NB4 (cell line): ENCODE measurements around the gene CPNE6.

Experiments used
- MYC ChIP-seq: IDR thresholded peaks from 2 replicates; pipeline ENCODE4 v1.6.1; 2011; ENCODE audit warnings: low read depth, low read length
- POLR2A ChIP-seq: IDR thresholded peaks from 2 replicates; pipeline ENCODE4 v1.6.1; 2011; ENCODE audit warnings: mild to moderate bottlenecking; ENCODE audit not compliant: insufficient read length; ENCODE audit errors: extremely low read depth
- TF ChIP-seq, protein P1 (sequence below): IDR thresholded peaks from 2 replicates; pipeline ENCODE4 v1.6.1; 2011; ENCODE audit warnings: low read depth, low read length
- TF ChIP-seq, protein P2 (sequence below): IDR thresholded peaks from one replicate; pipeline ENCODE4 v1.5.1; 2012; ENCODE audit warnings: low read depth, low read length

DNA sequence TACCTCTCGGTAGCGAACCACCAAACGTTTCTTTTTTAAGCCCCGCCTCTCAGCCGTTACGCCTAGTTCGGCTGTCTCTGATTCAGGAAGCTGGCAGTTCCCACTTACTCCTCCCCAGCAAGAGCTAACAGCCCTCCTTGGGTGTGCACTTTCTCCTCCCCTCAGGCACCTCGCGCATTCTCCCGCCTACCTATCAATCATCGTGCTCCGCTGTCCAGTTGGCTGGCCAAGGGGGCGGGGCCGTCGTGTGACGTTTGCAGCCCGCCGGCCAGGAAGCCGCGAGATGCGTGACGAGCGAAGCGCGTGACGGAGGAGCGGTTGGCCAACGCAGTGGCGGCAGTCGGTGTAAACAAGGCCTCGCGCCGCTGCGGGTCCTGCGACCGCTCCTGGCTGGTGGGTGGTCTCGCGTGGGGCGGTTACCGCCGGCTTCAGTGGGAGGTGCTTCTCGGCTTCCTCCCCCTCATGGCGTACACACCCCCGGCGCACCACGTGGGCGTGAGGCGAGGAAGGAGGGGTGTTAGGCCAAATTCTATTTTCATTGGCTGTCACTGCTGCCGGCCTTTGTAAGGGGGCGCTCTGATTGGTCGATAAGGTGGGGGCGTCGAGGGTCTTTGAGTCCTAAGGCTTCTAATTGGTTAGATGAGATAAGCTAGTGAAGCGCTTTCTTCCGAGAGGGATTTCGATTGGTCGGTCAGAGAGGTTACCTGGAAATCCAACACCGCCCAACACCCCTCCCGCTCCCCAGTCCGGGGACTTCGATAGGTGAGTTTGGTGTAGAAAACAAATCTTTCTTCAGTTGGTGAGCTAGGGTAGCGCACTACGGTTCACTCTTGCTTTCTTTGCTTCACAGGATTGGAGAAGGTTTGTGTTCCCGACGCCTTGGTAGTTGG lies 43.4 kb downstream of the CPNE6 start, which contains the start of the genes DCAF11 and NRL:
- TF ChIP-seq, protein P1, sequence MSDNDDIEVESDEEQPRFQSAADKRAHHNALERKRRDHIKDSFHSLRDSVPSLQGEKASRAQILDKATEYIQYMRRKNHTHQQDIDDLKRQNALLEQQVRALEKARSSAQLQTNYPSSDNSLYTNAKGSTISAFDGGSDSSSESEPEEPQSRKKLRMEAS: peak; percentile 98
- TF ChIP-seq, protein P2, sequence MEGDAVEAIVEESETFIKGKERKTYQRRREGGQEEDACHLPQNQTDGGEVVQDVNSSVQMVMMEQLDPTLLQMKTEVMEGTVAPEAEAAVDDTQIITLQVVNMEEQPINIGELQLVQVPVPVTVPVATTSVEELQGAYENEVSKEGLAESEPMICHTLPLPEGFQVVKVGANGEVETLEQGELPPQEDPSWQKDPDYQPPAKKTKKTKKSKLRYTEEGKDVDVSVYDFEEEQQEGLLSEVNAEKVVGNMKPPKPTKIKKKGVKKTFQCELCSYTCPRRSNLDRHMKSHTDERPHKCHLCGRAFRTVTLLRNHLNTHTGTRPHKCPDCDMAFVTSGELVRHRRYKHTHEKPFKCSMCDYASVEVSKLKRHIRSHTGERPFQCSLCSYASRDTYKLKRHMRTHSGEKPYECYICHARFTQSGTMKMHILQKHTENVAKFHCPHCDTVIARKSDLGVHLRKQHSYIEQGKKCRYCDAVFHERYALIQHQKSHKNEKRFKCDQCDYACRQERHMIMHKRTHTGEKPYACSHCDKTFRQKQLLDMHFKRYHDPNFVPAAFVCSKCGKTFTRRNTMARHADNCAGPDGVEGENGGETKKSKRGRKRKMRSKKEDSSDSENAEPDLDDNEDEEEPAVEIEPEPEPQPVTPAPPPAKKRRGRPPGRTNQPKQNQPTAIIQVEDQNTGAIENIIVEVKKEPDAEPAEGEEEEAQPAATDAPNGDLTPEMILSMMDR: no peak
- TF ChIP-seq POLR2A (peak; percentile 70), MYC (peak; percentile 97)
